HG02981 (cell line): ENCODE results near the gene NAALADL2.

Experiments
- ATAC-seq: cut with Tn5 transposase; IDR thresholded peaks from one replicate; pipeline ENCODE4 v1.9.1; 2021; ENCODE audit warnings: mild to moderate bottlenecking, moderate library complexity; ENCODE audit not compliant: unreplicated experiment

The NAALADL2 gene

GRCh38 chr3:175619369-175619768 is 760.2 kb downstream of the NAALADL2 start:
- no peak for ATAC-seq

GRCh38 chr3:175620093-175620492 is 761.0 kb downstream of the NAALADL2 start:
- ATAC-seq: no peak

- ATAC-seq: no peak
Observed at GRCh38 chr3:175620532-175620931, 761.4 kb downstream of the NAALADL2 start.

GRCh38 chr3:175640958-175641357 is 781.8 kb downstream of the NAALADL2 start:
- ATAC-seq: no peak

GRCh38 chr3:175646865-175647264 is 787.7 kb downstream of the NAALADL2 start:
- ATAC-seq: no peak

GRCh38 chr3:175648899-175649298 is 789.8 kb downstream of the NAALADL2 start:
- ATAC-seq: no peak

- no peak for ATAC-seq
Observed at GRCh38 chr3:175651716-175652115, 792.6 kb downstream of the NAALADL2 start.

- ATAC-seq: no peak
Observed at GRCh38 chr3:175655351-175655750, 796.2 kb downstream of the NAALADL2 start.

GRCh38 chr3:175656461-175656860 is 797.3 kb downstream of the NAALADL2 start:
- ATAC-seq: no peak

GRCh38 chr3:175659670-175660350 is 800.7 kb downstream of the NAALADL2 start:
- no peak for ATAC-seq

GRCh38 chr3:175662815-175663214 is 803.7 kb downstream of the NAALADL2 start:
- ATAC-seq: no peak

- no peak for ATAC-seq
Observed at GRCh38 chr3:175664911-175665310, 805.8 kb downstream of the NAALADL2 start.

GRCh38 chr3:175668300-175668699 is 809.2 kb downstream of the NAALADL2 start:
- no peak for ATAC-seq

GRCh38 chr3:175670557-175670956 is 811.4 kb downstream of the NAALADL2 start:
- ATAC-seq: no peak

- no peak for ATAC-seq
Observed at GRCh38 chr3:175672119-175672689, 813.1 kb downstream of the NAALADL2 start.

- no peak for ATAC-seq
Observed at GRCh38 chr3:175679568-175679967, 820.4 kb downstream of the NAALADL2 start.

GRCh38 chr3:175692256-175692655 is 833.1 kb downstream of the NAALADL2 start:
- ATAC-seq: no peak

- no peak for ATAC-seq
Observed at GRCh38 chr3:175695251-175695650, 836.1 kb downstream of the NAALADL2 start.

- ATAC-seq: no peak
Observed at GRCh38 chr3:175702956-175703355, 843.8 kb downstream of the NAALADL2 start.

GRCh38 chr3:175704366-175705055 is 845.4 kb downstream of the NAALADL2 start:
- no peak for ATAC-seq

GRCh38 chr3:175713268-175713667 is 854.1 kb downstream of the NAALADL2 start:
- no peak for ATAC-seq

GRCh38 chr3:175716446-175716845 is 857.3 kb downstream of the NAALADL2 start:
- no peak for ATAC-seq
